DND-41 (cell line): ENCODE data around the gene ANKS1A.

Experiments used
- ATAC-seq: fragments of 200-7000 bp; cut with Tn5 transposase; 3 replicates; pipeline ENCODE4 v1.9.1; 2021; ENCODE audit warnings: low read depth; ENCODE audit not compliant: insufficient read depth
- DNase-seq: peaks from one replicate; pipeline ENCODE4 v3.0.0-alpha.2; 2020
- H2AFZ ChIP-seq: 2 replicates; pipeline ENCODE4 v1.6.0; 2012; ENCODE audit warnings: low read depth, low read length
- H3K27ac ChIP-seq: 2 replicates; pipeline ENCODE4 v1.5.1; 2012; ENCODE audit warnings: low read length, inconsistent platforms
- H3K27me3 ChIP-seq: fragments of 200-600 bp; sonication (generic); 2 replicates; pipeline ENCODE4 v1.6.0; 2012; ENCODE audit warnings: low read length, mild to moderate bottlenecking, inconsistent platforms; ENCODE audit not compliant: insufficient read depth, poor library complexity
- H3K36me3 ChIP-seq: 2 replicates; pipeline ENCODE4 v1.5.1; 2012; ENCODE audit warnings: low read length, inconsistent platforms; ENCODE audit not compliant: insufficient read depth
- H3K4me1 ChIP-seq: 2 replicates; pipeline ENCODE4 v1.5.1; 2012; ENCODE audit warnings: mild to moderate bottlenecking, low read length; ENCODE audit not compliant: insufficient read depth
- H3K4me2 ChIP-seq: 2 replicates; pipeline ENCODE4 v1.6.0; 2012; ENCODE audit warnings: mild to moderate bottlenecking, moderate library complexity, low read length, inconsistent platforms; ENCODE audit not compliant: insufficient read depth
- H3K4me3 ChIP-seq, 2 experiments: fragments of 200-600 bp in 1 of 2; shearing (Covaris generic) in 1 of 2; 2 replicates each; pipeline ENCODE4 v1.5.1; 2012 to 2016; ENCODE audit warnings: inconsistent platforms in 2 of 2, low read length in 2 of 2, mild to moderate bottlenecking in 2 of 2, low read depth in 1 of 2, moderate library complexity in 1 of 2
- H3K79me2 ChIP-seq: 2 replicates; pipeline ENCODE4 v1.6.0; 2012; ENCODE audit warnings: low read length, inconsistent platforms; ENCODE audit not compliant: insufficient read depth
- H3K9ac ChIP-seq: 2 replicates; pipeline ENCODE4 v1.6.0; 2012; ENCODE audit warnings: low read depth, mild to moderate bottlenecking, inconsistent platforms, low read length, moderate library complexity
- H3K9me3 ChIP-seq: 2 replicates; pipeline ENCODE4 v1.5.1; 2012; ENCODE audit warnings: low read length, moderate library complexity, mild to moderate bottlenecking, inconsistent platforms; ENCODE audit not compliant: insufficient read depth, severe bottlenecking
- H4K20me1 ChIP-seq: 2 replicates; pipeline ENCODE4 v1.6.0; 2012; ENCODE audit warnings: low read length; ENCODE audit not compliant: insufficient read depth
- EZH2 ChIP-seq: IDR thresholded peaks from 3 replicates; pipeline ENCODE4 v1.6.1; 2012; ENCODE audit warnings: borderline replicate concordance, low read depth, mild to moderate bottlenecking, moderate library complexity, low read length, inconsistent platforms; ENCODE audit not compliant: severe bottlenecking
- TF ChIP-seq, protein P1 (sequence below): IDR thresholded peaks from 2 replicates; pipeline ENCODE4 v1.5.1; 2012; ENCODE audit warnings: borderline replicate concordance, low read length, moderate library complexity, mild to moderate bottlenecking; ENCODE audit not compliant: poor library complexity, severe bottlenecking; ENCODE audit errors: extremely low read depth

Gene ANKS1A

DNA sequence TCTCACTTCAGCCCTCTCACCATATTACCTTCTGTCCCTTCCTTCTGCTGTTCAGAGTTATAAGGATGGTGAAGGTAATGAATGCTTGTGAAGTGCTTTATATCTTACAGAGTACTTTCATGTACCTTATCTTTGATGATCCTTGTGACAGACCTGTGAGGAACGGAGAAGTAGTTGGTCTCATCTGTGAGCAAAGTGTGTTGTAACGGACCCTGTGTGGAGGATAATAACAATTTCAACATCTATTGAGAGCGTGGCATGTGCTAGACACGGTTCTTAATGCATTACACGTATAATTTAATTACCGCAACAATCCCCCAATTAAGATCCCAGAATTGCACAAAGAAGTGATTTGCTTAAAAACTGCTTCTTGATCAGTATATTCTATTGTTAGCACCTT, 124.6 kb downstream of the ANKS1A start:
- Histone ChIP-seq H2AFZ (no peak overlapping the region), H3K36me3 (peaks cover 12% of the 10 kb centered on the region), H3K27ac (no peak overlapping the region), H3K4me1 (no peaks in the 10 kb centered on the region), H3K9me3 (no peaks in the 10 kb centered on the region), H3K9ac (no peak overlapping the region), H3K27me3 (no peaks in the 10 kb centered on the region), H3K79me2 (no peaks in the 10 kb centered on the region), H3K4me2 (no peak overlapping the region), H4K20me1 (no peaks in the 10 kb centered on the region), H3K4me3 (no peak overlapping the region)
- no peak for DNase-seq
- no peak for ATAC-seq
- TF ChIP-seq EZH2: no peak
- TF ChIP-seq, protein P1, sequence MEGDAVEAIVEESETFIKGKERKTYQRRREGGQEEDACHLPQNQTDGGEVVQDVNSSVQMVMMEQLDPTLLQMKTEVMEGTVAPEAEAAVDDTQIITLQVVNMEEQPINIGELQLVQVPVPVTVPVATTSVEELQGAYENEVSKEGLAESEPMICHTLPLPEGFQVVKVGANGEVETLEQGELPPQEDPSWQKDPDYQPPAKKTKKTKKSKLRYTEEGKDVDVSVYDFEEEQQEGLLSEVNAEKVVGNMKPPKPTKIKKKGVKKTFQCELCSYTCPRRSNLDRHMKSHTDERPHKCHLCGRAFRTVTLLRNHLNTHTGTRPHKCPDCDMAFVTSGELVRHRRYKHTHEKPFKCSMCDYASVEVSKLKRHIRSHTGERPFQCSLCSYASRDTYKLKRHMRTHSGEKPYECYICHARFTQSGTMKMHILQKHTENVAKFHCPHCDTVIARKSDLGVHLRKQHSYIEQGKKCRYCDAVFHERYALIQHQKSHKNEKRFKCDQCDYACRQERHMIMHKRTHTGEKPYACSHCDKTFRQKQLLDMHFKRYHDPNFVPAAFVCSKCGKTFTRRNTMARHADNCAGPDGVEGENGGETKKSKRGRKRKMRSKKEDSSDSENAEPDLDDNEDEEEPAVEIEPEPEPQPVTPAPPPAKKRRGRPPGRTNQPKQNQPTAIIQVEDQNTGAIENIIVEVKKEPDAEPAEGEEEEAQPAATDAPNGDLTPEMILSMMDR: no peak

DNA sequence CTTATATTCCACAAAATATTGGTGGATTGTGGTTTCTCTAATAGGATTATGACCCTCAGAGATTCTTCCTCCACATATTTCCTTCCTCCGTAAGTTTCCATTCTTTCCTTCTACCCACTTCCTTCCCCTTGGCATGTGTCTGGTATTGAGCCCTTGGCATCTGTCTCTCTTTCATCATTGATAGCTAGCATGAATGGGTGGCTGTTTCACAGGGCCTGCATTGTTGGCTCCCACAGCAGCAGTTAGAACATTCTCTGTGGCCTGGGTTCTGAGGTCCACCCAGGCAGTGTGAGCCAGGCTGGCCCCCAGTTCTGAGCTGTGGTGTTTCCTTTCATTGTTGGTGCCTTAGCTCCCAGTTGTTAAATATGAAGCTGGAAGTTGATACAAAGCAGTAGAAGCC, 125.3 kb downstream of the ANKS1A start:
- Histone ChIP-seq H3K4me2 (no peak overlapping the region), H3K27me3 (no peaks in the 10 kb centered on the region), H3K36me3 (peaks cover 18% of the 10 kb centered on the region), H4K20me1 (no peaks in the 10 kb centered on the region), H2AFZ (no peak overlapping the region), H3K27ac (no peak overlapping the region), H3K4me3 (no peak overlapping the region), H3K9me3 (no peaks in the 10 kb centered on the region), H3K79me2 (no peaks in the 10 kb centered on the region), H3K9ac (no peak overlapping the region), H3K4me1 (no peaks in the 10 kb centered on the region)
- TF ChIP-seq, protein P1: no peak
- TF ChIP-seq EZH2: no peak
- no peak for DNase-seq
- ATAC-seq: no peak

DNA sequence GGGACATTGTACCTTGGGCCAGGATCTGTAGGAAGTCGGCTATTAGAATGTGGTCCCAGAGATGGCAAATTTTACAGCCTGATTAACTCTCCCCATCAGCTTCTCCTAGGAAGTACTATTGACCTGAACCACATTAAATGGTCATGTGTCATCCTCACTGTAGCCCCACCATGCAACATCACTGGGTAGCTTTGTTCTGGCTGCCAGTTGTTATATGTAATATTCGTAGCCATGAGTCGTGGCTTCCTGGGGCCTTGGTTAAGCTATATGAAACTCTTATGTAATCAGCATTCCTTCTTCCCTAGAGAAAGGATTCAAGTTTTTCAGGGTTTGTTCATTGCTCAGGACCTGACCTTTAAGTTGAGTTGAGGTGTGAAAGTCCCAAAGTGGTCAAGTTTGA, 125.7 kb downstream of the ANKS1A start:
- H3K36me3 ChIP-seq: peaks cover 18% of the 10 kb centered on the region
- no peaks in the 10 kb centered on the region for H3K79me2 ChIP-seq
- H3K9ac ChIP-seq: no peak overlapping the region
- H3K27ac ChIP-seq: no peak overlapping the region
- DNase-seq (no peak), ATAC-seq (no peak)
- no peak overlapping the region for H2AFZ ChIP-seq
- H3K4me3 ChIP-seq: no peak overlapping the region
- H3K4me2 ChIP-seq: no peak overlapping the region
- no peaks in the 10 kb centered on the region for H4K20me1 ChIP-seq
- TF ChIP-seq, protein P1: no peak
- no peak for TF ChIP-seq EZH2
- no peaks in the 10 kb centered on the region for H3K4me1 ChIP-seq
- H3K27me3 ChIP-seq: no peaks in the 10 kb centered on the region
- H3K9me3 ChIP-seq: no peaks in the 10 kb centered on the region

DNA sequence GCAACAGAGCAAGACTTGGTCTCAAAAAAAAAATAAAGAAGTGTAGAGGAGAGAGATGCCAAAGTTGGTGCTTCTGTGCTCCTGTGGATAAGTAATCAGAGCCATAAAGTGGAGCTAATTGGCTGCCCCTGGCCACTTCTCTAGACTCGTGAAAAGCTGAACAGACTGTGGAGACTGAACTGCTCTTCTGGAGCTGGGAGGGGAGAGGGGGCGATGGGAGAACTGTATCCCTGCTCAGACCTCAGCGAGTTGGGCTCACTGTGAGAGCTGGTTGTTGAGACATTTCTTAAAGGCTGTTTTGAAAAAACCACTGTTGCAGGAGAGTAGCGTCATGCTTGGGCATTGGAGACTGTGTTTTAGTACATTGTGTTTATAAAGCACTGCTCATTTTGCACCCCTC, 126.4 kb downstream of the ANKS1A start:
- Histone ChIP-seq H3K79me2 (no peaks in the 10 kb centered on the region), H3K4me3 (no peak overlapping the region), H3K27ac (no peak overlapping the region), H3K9ac (no peak overlapping the region), H3K27me3 (no peaks in the 10 kb centered on the region), H4K20me1 (no peaks in the 10 kb centered on the region), H2AFZ (no peak overlapping the region), H3K9me3 (no peaks in the 10 kb centered on the region), H3K4me1 (no peaks in the 10 kb centered on the region), H3K4me2 (no peak overlapping the region), H3K36me3 (peaks cover 18% of the 10 kb centered on the region)
- ATAC-seq: no peak
- TF ChIP-seq, protein P1: no peak
- TF ChIP-seq EZH2: no peak
- DNase-seq: no peak
